HG03064 (cell line): ENCODE data around the gene HID1.
"Not testable (repeated sequence)": the region's sequence is repeated elsewhere in the genome, so short reads cannot be mapped to it uniquely, and the experiment has no call there.

Source experiments
- ATAC-seq: cut with Tn5 transposase; IDR thresholded peaks from one replicate; pipeline ENCODE4 v1.9.1; 2021; ENCODE audit warnings: low read depth; ENCODE audit not compliant: unreplicated experiment

HID1 gene

DNA sequence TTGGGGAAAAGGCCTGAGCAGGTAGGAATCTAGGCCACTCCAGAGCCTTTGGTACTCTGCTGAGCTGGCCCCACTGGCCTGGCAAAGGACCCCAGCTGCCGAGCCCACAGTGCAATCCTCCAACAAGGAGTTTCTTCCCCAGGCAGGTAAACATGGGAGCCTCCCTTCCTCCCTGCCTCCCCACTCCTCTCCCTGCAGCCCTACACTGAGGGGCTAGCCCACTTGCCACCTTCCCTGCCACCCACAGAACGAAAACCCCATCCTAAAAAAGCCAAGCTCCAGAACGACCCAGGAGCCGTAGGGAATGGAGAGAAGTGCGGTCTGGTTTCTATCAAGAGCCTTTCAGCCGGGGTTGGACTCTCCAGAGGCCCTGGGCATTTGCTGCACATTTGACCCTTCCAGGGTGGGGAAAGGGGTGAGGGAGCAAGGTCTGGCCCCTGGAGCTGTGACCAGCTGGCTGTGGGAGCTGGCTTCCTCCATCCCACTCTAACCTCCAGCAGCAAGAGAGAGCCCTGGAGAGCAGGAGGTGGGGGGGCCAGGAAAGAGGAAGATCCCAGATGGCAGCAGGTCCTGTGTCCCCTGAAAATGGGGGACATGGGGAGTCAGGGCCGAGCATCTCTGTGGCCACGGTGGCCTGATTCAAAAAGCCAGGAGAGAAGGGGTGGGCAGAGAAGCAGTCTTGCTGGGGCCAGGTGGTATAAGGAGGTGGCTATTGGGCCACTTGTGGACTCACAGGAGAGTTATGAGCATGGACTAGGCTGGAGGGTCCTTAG lies 1.3 kb downstream of the HID1 start:
- ATAC-seq = no peak

DNA sequence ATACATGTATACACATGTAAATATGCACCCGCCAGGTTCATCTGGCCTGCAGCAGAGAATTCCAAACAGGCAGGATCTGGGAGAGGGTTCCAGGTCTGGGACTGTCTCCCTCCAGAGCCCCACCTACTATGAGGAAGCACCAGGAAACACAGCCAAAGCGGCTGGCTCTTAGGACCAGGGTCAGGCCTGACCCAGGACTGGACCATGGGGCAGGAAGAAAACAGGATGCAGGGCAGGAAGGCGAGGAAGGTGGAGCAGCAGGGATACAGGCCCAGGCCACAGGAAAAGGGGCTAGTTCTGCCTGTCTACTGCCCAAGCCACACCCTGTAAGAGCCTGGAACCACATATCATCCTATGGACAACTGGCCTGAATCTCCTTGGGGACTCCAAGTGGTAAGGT lies 2.2 kb downstream of the HID1 start:
- ATAC-seq = no peak

DNA sequence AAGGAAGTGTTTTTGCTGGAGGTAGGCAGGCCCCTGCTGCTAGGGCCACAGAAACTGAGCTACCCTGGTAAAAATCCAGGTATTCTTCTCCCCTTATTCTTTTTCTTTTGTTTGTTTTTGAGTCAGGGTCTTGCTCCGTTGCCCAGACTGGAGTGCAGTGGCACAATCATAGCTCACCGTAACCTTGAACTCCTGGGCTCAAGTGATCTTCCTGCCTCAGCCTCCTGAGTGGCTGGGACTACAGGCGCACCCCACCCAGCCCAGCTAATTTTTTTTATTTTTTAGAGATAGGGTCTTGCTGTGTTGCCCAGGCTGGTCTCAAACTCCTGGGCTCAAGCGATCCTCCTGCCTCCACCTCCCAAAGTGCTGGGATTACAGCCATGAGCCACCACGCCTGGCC lies 3.1 kb downstream of the HID1 start:
- not testable (repeated sequence) for ATAC-seq

DNA sequence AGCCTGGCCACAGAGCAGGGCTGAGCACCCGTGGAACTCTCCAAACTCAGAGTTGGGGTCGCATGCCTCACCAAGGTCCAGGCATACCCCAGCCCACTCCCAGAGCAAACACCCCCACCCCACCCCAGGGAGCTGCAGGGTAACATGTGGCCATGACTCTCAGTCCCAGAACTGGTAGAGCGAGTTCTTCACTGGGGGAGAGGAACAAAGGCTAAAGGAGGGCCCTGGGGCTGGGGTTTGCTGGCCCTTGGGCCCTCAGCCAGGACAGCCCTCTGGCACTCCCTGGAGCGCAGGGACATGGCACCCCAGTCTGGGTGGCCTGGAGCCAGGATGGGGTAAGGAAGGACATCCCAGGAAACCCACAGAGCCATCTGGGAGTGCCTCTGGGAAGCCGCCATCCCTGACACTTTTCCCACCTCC lies 4.2 kb downstream of the HID1 start:
- ATAC-seq = no peak

DNA sequence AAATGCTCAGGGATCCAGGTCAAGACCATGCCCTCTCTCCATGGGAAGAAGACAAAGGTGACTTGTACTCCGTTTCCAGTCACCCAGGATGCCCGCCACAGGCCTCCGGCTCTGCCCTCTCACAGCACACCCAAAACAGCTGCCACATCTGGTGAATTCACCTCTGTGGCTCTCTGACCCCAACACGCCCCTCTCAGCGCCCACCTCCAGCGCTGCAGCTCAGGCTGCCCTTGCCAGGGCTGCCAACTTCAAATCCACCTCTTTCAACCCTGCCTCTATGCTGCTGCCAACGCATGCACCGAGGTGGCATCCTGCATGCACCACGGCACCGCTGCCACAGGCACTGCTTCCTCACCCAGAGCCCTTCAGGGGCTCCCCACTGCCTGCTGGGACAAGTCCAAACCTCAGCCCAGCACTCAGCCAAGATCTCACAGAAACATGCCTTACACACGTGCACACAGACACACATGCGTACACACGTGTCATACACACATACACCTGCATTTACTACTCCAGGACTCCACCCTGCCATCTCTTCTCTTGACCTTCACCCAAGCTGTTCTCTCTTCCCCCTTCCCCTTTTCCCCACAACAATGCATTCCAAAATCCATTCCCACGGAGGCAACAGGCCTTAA lies 7.5 kb downstream of the HID1 start:
- ATAC-seq = no peak

DNA sequence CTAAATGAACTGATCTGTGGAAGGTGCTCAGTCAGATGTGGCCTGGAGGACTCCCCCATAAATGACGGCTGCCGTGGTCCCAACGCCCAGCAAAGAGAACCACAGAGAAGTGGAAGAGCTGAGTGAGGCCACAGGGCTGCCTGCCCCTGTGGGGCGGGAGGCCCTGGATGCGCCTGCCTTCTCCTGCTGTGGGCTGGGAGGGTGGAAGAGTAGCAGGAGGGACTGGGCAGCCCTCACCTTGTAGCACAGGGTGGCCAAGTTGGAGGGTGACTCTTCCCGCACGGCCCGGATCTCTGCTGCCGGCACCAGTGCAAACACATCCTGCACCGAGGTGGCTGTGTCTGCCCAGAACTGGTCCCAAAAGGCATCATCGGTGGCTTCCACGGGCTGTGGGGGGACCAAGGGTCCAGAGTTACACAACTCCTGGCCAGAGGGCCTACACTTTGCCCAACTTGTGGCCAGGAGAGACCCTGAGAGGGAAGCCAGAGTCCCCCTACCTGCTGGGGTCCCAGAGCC lies 8.3 kb downstream of the HID1 start:
- ATAC-seq = no peak

DNA sequence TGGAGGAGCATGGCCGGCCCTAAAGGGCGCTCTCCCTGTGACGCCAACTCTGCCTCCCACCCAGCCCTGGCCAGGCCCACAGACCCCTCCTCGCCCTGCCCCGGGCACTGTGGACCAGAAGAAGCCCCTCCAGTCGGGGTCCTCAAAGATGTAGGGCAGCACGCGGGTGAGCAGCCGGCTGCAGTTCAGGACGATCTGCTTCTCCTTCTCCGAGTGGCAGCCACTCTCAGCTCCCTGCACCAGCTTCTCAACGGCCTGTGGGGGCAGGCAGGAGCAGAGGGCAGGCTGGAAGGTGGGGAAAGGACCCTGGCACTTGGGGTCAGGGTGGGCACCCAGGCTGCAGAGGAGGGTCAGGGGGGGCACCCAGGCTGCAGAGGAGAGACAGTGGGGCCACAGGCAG lies 8.9 kb downstream of the HID1 start:
- ATAC-seq = no peak

DNA sequence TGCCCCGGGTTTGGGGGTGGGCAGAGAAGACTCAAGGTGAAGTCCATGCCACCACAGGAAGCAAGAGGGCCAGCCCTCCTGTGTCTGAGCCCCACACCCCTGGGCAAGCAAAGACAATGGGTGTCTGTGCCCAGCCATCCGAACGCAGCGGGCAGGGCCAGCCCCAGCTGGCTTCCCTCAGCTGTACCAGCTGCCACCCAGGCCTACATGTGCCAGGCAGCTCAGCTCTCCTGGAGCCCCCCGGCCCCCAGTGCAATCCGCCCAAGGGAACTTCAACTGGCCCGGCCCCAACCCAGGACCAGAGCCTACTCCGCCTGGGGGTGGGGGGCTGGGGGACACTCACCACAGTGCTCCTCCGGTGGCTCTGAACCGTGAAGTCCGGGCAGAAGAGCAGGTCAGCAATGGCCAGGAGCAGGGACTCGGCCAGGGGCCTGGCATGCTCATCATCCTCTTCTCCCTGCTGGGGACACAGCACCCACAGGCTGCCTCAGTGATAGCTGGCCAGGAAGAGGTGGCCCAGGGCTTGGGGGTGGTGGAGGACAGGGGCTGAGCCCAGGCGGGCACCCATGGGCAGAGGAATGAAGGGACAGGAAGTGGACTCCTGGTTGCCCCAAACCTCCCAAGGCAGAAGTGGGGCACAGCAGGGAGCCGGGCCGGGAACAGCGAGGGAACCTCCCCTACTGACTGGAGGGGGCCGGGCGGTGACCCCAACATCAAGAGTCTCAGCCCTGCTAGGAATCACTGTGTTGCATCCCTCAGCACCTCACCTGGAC lies 9.8 kb downstream of the HID1 start:
- no peak for ATAC-seq

DNA sequence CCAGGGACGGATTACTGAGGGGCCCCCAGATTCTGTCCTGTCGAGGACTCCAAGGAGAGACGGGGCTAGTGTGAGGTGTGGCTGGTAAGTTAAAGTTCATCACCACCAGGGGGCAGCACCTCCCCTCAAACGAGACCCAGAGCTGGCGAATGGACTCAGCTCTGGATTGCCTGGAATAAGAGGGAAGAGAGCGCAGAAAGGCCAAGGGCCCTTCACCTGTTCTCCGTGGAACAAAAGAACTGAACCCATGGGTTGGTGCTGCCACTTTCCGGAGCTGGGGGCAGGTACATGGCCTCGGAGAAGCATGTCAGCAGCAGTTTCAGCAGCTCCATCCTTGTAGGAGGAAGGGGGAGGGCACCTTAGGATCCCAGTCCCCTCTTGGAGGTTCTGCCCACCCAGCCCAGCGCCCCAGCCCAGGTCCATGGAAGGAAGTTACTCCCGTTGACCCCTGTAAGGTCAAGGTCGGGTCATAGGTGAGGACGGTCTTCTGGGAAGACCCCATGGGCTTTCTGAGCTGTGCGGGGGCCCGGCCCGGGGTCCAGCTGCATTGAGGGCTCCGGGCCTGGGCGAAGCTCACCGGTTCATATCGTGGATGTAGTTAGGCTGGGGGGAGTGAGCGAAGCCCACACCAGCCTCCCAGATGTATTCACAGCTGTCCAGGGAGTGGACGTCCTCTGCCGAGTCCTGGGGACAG lies 10.8 kb downstream of the HID1 start:
- no peak for ATAC-seq

DNA sequence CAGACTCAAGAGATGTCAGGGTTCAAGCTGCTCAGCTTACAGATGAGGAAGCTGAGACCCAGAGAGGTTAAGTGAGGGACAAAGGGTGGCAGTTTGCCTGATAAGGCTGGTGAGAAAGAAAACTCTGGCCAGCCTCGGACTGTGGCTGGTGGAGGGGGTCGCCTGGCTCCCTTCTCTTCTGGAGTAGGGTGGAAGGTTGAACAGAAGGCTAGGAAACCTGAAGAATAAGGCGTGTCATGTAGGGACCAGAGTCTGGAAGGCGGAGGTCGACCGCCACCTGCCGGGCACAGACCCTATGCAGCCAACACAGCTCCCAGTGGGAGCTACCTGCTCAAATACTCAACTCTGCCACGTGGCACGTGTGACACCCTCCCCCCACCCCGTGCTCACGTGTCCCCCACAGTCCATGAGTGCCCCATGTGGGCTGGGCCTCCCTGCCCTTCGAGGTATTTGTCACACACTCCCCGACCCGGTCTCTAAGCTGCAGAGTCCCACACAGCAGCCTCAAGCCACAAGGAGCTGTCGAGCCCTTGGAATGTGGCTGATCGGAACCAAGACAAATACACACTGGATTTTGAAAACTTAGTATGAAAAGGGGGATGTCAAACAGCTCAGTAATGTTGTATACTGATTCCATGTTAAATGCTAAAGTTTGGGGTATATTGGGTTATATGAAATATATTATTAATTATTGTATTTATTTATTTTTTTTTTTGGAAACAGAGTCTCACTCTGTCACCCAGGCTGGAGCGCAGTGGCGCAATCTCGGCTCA lies 11.8 kb downstream of the HID1 start:
- ATAC-seq = no peak

DNA sequence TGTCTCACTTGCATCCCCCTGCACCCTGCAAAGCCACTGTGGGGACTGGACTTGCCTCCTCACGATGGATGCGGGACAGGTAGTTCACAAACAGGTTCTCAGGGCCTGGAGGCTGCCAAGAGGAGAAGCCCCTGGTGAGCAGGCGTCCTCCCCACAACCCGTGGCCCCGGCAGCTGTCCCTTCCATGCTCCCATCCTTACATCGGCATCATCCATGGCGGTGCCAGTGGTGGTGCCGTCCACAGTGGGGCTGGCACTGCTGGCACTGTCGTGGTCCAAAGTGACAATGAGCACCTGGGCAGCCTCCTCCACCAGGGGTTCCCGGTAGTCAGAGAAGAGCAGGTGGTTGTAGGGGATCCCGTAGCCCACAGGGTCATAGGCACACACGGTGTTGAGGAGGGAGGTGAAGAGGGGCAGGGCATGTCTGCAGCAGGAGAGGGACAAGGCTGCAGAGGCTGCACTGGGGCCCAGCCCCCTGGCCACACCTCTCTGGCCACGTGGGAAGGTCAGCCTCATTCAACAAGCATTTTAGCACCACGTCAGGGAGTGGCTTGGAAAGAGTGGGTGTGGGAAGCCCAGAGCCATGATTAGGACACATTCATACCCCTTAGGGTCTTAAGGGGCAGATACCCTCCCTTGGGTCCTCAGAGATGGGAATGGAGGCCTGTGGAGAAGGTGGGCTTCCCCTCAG lies 12.6 kb downstream of the HID1 start:
- no peak for ATAC-seq

DNA sequence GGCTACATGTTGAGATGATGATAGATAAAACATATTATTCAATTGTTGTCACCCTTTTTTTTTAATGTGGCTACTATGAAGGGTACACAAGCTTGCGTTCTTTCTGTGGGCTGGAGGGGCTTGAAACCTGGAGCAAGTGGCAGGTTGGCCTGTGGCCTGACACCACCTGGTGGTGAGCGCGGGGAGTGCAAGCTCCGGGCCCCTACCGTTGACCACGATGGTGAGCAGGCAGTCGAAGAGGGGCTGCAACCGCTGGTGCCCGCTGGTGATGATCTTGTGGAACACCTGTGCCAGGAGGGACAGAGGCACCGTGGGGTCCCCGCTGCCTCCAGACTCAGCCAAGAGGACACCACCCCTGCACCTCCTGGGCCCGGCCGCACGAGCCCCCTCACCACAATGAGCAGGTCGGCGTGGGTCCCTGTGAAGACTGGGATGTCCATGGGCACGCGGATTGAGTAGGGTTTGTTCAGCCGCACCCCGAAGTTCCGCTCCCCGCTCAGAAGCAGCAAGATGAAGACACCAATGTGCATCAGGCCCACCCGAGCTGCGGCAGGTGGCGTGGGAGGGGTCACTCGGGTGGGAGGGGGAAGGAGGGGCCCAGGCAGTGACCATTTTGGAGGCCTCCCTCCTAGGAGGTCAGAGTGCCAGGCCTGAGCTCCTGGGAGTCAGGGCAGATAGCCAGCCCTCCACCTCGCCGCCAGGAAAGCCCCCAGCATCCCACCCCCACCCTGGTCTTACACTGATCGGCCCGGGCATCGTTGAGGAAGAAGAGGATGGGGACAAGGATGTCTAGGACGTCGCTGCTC lies 14.4 kb downstream of the HID1 start:
- ATAC-seq = no peak

DNA sequence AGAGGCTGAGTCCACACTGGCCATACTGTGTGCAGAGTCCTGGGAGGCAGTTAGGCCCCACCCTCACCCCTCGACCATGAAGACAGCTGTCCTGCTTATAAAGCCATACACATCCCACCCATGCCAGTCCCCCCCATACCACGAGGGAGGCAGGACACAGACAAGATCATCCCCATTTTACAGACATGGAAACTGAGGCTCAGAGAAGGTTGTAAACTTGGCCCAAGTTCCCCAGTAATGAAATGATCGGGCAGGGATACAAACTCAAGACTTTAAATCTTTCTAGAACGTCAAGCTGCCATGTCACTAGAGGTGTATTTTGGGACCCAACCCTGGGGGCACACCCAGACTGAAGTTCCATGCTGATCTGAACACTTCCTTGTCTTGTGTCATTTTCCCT lies 16.5 kb downstream of the HID1 start:
- ATAC-seq = no peak

DNA sequence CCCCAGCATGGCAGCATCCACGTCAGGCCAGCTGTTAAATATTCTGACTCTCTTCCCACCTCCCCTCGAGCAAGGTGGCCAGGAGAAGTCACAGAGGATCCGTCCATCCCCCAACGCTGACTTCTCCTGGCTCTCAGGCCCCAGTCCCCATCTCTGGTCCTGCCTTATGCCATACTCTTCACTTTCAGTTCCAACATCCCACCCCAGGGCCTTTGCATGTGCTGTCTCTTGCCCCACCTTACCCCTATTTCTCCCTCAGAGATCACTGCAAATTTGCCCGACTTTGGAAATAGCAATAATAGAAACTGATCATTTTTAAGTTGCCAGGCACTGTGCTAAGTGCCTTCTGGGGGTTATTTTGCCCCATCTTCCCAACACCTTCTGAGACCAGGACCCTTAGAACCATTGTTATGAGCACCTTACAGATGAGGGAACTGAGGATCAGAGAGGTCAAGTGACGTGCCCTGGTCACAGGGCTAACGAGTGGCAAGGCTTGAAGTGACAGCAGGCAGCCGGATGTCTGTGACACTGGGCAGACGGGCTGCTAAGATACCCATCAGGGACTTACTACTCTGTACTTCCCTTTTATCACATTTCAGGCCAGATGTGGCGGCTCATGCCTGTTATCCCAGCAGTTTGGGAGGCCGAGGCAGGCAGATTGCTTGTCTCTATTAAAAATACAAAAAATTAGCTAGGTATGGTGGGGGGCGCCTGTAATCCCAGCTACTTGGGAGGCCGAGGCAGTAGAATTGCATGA lies 17.7 kb downstream of the HID1 start:
- no peak for ATAC-seq

DNA sequence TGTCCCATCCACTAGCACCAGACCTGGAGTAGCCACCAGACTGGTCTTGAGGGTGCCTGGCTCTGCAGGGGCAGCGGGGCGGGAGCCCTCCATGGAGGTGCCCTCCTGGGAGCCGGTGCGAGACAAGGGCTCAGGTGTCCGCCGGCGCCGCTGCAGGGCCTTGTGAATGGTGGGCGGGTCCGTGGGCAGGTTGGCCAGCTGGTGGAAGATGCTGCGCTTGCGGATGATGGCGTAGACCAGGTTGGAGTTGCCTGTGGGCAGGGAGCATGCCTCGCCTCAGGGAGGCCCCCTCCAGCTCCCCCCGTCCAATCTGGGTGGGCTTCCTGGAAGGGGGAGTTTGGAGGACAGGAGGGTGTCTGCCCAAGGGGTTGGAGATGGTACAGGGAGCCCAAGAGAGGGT lies 18.4 kb downstream of the HID1 start:
- no peak for ATAC-seq

DNA sequence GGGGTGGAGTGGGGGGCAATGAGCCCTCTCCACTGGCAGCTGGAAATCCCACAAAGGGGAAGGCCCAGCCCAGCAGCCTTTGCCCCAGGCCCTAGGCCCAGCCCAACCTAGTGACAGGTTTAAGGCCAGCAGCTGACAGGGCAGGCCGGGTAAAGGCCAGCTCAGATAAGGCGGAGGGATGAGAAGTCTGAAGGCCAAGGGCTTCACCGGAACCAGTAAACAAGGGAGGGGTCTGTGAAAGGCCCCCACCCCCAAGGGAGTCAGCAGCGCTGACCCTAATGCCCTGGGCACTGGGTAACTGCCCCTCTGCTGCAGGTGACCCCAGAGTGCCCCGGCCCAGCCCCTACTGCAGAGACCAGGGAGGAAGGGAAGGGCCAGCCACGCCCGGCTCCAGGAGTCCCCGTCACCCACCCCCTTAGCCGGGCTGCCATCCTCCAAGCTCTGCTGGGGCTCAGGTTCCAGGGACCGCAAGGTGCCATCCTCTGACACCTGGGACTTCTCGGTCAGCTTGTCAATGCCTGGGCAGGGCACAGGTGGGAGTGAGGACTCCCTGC lies 19.3 kb downstream of the HID1 start:
- no peak for ATAC-seq

DNA sequence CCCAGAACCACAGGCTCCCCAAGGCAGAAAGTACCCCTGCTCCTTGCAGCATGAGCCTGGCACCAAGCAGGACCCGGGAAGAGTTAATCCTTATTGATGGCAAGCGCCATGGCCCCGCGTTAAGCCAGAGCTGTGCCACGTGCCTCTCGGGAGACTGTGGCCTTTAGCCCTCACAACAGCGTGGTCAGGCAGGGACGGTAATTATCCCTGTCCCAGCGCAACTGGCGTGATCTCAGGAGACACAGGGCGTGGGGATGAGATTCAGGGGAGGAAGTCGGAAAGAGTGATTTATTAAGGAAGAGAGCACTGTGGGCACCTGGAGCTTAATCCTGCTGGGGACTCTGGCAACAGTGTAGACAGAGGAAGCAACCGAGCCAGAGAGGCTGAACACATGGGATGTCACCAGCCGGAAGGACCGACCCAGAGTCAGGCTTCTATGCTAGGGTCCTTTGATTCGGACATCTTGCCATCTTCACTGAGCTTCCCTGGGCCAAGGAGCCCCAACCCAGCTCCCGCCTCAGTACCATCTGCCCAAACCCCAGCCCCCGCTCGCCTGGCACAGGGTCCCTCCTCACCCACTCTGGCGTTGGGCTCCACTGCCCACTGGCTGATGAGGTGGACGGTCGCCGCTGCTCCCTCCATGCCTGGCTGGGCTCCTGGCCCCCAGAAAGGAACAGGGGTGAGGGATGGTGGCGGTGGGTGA lies 20.0 kb downstream of the HID1 start:
- no peak for ATAC-seq
